MM.1S (cell line): Measurements from ENCODE around the gene AP2M1.

Experiments used
- CTCF ChIP-seq: fragments of 300-600 bp; sonication (generic); IDR thresholded peaks from 2 replicates; pipeline ENCODE4 v1.5.1; 2016; ENCODE audit warnings: antibody characterized with exemption, low read length, mixed read lengths
- EZH2 ChIP-seq: fragments of 300-600 bp; sonication (generic); optimal IDR thresholded peaks from 2 replicates; pipeline ENCODE3; 2017; ENCODE audit warnings: low read depth, mild to moderate bottlenecking, antibody characterized with exemption, low read length, mixed read lengths
- EZH2phosphoT487 ChIP-seq: fragments of 300-600 bp; sonication (generic); IDR thresholded peaks from 2 replicates; pipeline ENCODE4 v1.6.1; 2018; ENCODE audit warnings: antibody characterized with exemption, low read length

- TF ChIP-seq CTCF (no peak), EZH2 (no peak), EZH2phosphoT487 (no peak)
Observed at GRCh38 chr3:184144505-184144904, 30.1 kb upstream of the AP2M1 start.
